C1 segment of cervical spinal cord (tissue), 14 donors: Measurements from ENCODE around the gene RNF144B.
"Not testable (repeated sequence)": the region's sequence is repeated elsewhere in the genome, so short reads cannot be mapped to it uniquely, and the experiment has no call there.

ENCODE experiments used
- DNase-seq, 14 donors: peaks; one replicate each; lab custom pipeline; 2025; lab: John Stamatoyannopoulos, UW

Gene RNF144B

DNA sequence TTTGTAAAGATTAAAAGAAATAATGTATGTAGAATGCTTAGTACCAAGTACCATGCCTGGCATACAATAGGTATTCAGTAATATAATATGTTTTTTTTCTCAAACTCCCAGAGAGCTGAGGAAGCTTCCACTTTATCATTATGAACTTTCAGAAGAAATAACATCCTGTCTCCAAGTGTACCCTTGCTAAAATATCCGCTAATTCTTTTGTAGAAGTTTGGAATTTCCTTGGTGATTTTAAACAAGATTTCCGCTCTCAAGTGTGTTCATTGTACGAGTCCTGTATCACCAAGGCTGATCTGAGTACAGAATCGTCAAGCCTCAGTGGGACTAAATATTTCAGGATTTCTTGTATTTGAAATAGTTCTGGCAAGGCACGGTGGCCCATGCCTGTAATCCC, 16.1 kb upstream of the RNF144B start:
- DNase-seq = no peak

GRCh38 chr6:18371656-18372055, 15.5 kb upstream of the RNF144B start:
- DNase-seq = no peak

DNA sequence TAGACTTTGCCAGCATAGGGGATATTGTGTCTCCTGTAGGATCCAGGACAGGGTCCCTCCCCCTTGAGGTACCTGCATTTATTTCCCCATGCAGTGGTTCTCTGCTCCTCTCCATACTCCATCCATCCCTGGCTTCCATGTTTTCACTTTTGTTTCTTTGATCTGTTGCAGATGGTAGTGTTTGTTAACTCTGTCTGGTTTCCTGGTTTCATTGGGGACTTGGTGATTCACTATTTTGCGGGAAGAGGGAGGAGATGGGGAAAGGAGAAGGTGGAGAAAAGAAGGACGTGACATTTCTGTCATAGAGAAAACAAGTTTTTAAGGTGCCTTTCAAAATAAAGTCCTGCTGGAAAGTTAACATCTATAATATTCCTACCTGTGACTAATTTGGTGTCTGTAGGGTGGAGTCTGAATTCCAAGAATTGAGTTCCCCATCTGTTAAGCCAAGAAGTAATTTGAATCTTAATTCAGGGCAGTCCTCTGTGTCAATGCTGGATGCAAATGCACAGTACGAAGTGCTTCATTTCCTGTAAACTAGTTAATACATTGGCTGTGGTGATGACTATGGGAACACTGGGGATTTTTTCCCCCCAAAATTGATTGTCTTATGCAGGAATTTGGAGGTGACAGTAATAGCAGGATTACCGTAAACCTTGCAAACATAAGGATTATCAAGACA, 6.9 kb upstream of the RNF144B start:
- no peak for DNase-seq

- no peak for DNase-seq
Observed at GRCh38 chr6:18380851-18381250, 6.3 kb upstream of the RNF144B start.

DNA sequence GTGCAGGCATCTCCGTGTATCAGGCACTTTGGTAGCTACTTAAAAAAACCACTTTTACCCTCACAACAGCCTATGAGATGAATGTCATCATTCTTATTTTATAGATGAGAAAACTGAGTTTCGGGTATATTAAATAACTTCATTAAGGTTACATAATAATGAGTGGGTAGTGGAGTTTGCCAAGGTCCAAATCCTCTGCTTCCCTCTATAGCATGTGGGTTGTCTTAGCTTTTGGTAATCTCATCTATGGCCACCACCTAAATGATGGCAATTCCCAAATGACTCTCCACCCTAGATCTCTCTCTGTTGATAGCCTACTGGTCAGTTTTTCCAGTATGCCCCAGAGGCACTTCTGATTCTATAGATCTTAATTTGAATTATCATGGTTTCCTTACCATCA, 3.7 kb upstream of the RNF144B start:
- no peak for DNase-seq

DNA sequence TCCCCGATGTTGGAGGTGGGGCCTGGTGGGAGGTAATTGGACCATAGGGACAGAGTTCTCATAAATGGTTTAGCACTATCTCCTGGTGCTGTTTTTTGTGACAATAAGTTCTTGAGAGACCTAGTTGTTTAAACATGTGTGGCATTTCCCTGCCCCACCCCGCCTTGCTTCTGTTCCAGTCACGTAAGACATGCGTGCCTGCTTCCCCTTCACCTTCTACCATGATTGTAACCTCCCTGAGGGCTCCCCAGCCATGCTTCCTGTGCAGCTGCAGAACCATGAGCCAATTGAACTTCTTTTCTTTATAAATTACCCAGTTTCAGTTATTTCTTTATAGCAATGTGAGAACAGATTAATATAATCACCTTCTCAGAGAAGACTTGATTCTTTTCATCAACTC, 2.5 kb upstream of the RNF144B start:
- DNase-seq = no peak

DNA sequence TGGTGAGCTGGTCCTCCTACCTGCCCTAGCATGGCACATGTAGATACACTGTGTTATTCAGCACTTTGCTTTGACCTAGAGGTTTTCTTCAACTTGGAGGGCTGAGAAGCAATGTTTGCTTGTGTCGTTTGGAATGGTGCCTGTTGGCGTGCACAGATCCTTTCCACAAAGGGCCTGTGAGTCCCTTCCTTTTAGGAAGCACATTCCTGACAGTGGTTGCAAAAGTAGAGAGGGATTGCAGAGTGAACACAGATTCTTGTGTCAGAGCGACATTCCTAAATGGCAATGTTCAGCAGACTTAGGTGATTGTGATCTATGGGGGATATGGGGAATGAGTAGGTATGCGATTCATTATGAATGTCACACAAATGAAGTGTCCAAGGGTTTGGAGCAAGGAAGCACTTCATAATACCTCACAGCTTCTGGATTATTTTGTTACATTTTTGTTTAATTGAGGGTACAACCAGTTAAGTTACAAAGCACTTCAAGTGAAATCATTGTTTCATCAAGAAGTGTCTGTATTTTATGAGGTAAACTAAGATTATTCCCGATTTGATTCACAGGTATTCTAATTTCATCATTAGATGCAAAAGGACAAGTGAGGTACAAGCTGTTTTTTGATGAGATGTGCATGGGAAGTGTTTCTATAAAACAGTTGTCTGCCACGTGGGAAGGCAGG, 713 bp upstream of the RNF144B start:
- peak in 3 of 14 donors; percentile 3 to 7 (median 5) for DNase-seq

DNA sequence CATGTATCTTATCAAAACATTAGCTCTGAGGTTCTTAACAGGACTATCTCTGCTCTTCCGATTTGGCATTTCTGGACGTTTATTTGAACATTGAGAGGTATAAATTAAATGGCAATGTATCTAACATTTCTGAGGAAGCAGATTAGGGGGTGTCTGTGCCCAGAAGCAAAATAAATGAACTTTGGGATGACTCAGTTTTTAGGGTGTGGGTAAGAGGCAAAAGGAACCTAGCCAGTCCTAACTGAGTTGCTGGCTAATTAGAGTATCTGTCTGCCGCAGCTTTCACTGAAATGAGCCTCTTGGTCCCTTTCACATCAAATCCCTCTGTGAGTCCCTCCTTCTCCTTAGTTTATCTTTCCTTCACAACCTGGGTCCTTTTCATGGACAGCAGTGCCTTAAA, 1.1 kb downstream of the RNF144B start:
- peak in 1 of 14 donors; percentile 2 for DNase-seq

- DNase-seq = no peak
Observed at GRCh38 chr6:18388942-18389341, 1.8 kb downstream of the RNF144B start.

DNA sequence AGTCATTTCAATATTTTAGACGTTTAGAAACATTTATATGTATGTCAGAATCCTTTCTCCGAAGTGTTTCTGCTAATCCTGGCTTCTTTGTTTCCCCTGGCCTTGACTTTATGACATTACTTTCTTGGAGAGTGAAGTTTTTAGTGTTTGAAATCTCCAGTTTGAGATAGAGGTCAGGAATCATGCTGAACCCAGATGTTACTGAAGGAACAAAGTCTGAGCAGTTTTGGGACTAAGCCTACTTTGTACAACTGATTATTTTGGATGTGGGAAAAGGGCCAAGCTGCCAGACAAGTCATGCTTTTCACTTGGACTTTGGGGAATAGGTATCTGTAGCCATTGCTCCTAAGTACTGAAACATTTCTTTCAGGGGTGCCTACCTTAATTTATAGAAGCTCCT, 2.3 kb downstream of the RNF144B start:
- no peak for DNase-seq

GRCh38 chr6:18390476-18390875, 3.3 kb downstream of the RNF144B start:
- DNase-seq = no peak

DNA sequence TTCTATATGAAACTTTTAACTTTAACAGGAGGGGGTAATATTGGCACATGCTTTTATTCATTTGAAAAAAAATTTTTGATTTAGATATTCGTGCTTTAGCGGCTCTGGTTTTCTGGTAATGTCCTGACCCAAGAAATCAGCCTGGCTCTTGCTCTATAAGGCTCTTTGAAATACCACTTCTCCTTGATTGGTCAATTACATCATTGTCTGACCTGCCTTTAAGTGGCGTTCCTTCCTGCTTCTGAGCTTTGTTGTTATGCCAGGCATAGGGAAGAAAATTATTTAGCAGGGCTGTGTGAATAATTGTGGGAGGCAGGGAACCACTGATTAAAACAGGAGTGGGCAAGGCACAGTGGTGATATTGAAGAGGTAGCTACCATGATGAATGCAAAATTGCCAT, 3.9 kb downstream of the RNF144B start:
- DNase-seq = no peak

DNA sequence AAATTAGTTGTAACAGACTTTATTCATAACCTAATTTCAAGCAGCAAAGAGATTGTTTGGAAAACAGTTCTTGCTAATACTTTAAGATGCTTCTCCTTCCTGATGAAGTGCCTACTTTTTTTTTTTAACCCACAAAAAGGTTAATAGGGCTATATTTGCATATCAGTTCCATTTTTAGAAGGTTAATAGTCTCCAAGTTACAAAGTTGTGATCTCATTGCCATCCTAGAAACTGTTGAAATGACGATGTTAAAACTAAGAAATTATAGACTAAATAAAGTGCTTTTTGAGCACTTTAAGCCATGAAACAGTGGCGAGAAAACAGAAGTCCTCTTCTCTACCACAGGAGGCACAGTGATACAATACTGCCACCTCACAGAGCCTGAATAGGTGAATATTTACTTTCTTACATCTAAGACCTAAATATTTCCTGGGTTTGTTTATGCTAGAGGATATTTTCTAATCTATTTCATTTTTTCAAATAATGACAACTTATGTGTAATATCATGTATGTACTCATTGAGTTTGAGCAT, 5.3 kb downstream of the RNF144B start:
- DNase-seq = no peak

GRCh38 chr6:18393698-18394097, 6.5 kb downstream of the RNF144B start:
- DNase-seq = no peak

GRCh38 chr6:18395177-18395855, 8.2 kb downstream of the RNF144B start:
- no peak for DNase-seq

DNA sequence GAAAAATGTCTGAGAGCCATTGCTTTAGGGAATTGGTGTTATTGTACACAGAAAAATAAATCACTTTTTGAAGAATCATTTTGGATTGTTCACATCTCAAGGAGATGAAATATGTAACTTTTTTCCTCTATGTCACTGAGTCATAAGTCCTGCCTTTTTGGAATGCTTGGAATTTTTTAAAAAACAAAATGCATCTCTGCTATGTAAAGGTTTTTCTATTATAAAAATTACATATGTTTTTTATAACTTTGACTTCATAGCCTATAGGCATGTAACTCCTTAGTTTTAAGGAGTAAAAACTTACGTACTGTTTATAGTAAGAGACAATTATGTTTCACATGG, 8.7 kb downstream of the RNF144B start:
- DNase-seq = no peak

DNA sequence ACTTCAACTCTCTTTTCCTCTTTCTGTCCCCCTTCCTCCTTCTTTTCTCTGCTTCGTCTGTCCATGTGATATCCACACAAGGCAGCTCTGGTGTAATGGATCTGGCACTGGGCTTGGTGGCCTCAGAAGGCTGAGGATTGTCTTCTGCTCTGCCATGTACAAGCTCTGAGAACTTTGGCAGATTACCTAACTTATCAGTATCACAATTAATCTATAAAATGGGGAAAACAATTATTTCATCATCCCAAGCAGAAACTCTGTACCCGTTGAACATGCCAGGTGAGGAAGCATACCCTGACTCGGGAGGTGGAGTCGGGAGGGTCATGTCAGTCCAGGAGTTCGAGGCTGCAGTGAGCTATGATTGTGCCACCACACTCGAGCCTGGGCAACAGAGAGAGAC, 10.6 kb downstream of the RNF144B start:
- DNase-seq = no peak

DNA sequence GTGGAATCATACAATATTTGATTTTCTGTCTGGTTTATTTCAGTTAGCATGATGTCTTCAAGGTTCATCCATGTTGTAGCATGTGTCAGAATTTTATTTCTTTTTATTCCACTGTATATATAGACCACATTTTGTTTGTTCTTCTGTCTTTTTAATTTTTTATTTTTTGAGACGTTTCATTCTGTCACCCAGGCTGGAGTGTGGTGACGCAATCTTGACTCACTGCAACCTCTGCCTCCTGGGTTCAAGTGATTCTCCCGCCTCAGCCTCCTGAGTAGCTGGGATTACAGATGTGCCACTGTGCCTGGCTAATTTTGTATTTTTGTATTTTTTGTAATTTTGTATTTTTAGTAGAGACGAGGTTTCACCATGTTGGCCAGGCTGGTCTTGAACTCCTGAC, 11.1 kb downstream of the RNF144B start:
- DNase-seq = not testable (repeated sequence)

DNA sequence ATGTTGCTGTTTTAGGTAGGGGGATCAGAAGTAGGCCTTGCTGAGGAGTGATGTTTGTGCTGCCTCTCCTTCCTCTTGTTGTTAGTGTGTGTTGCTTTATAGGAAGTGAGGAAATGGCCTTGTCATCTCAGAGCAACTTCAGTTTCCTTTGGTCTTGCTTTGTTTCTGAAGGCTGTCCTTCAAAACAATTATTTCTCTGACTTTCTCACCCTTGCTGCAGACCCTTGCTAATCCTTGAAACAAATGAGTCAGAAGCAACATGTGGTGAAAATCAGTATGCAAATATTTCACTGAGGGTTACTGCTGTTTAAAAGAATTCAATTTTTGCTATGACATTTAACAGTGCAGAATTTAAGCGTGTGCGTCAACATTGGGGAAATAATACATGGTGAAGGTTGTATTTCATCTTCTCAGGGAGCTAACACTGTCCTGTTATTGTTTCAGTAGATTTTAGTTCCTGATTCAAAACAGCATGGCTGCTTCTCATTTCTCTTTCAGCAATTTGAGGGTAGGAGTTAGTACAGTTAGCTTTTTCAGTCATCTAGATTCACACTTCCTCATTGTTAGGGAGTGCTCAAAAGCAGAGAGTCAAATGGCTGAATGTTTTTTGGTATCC, 13.8 kb downstream of the RNF144B start:
- no peak for DNase-seq

GRCh38 chr6:18404965-18405364, 17.8 kb downstream of the RNF144B start:
- not testable (repeated sequence) for DNase-seq

- peak in 1 of 14 donors; percentile 16 for DNase-seq
Observed at GRCh38 chr6:18405477-18406293, 18.5 kb downstream of the RNF144B start.
